SK-N-SH treated with all-trans-retinoic acid at 6 μM for 48 hours (cell line): Measurements from ENCODE around the gene SLC51A.

ENCODE experiments used
- ATAC-seq: fragments of 200-7000 bp; cut with Tn5 transposase; 3 replicates; pipeline ENCODE4 v1.9.1; 2020; ENCODE audit warnings: mild to moderate bottlenecking, moderate library complexity
- ARNTL ChIP-seq: fragments of 450-650 bp; formaldehyde crosslinking; IDR thresholded peaks from 2 replicates; pipeline ENCODE4 v1.5.0; 2020; ENCODE audit warnings: low read depth, mild to moderate bottlenecking, moderate library complexity, borderline replicate concordance
- BACH2 ChIP-seq: fragments of 250-450 bp; sonication (Bioruptor Pico); IDR thresholded peaks from 2 replicates; pipeline ENCODE4 v1.9.0; 2021; ENCODE audit warnings: mild to moderate bottlenecking, borderline replicate concordance
- CREB5 ChIP-seq: fragments of 250-450 bp; sonication (Bioruptor Pico); IDR thresholded peaks from 2 replicates; pipeline ENCODE4 v1.5.1; 2020; ENCODE audit warnings: low read depth, mild to moderate bottlenecking, moderate library complexity
- CSDC2 ChIP-seq: fragments of 250-450 bp; sonication (Bioruptor Pico); IDR thresholded peaks from 2 replicates; pipeline ENCODE4 v1.5.0; 2020; ENCODE audit warnings: mild to moderate bottlenecking, moderate library complexity
- CSRNP3 ChIP-seq: fragments of 250-450 bp; sonication (Bioruptor Pico); IDR thresholded peaks from 2 replicates; pipeline ENCODE4 v1.5.1; 2021; ENCODE audit warnings: mild to moderate bottlenecking, moderate library complexity
- ESRRG ChIP-seq: fragments of 250-450 bp; sonication (Bioruptor Pico); IDR thresholded peaks from 2 replicates; pipeline ENCODE4 v1.6.1; 2021; ENCODE audit warnings: mild to moderate bottlenecking
- GLIS3 ChIP-seq: fragments of 250-450 bp; sonication (Bioruptor Pico); IDR thresholded peaks from 2 replicates; pipeline ENCODE4 v1.5.0; 2020; ENCODE audit warnings: mild to moderate bottlenecking, moderate library complexity
- ISL1 ChIP-seq: fragments of 250-450 bp; sonication (Bioruptor Pico); IDR thresholded peaks from 2 replicates; pipeline ENCODE4 v2.1.2; 2022; ENCODE audit warnings: mild to moderate bottlenecking, moderate library complexity
- OSR1 ChIP-seq: fragments of 250-450 bp; sonication (Bioruptor Pico); IDR thresholded peaks from 2 replicates; pipeline ENCODE4 v1.8.0; 2022; ENCODE audit warnings: moderate library complexity, mild to moderate bottlenecking, inconsistent platforms
- PATZ1 ChIP-seq: fragments of 250-450 bp; sonication (Bioruptor Pico); IDR thresholded peaks from 2 replicates; pipeline ENCODE4 v1.8.0; 2020; ENCODE audit warnings: mild to moderate bottlenecking, moderate library complexity, borderline replicate concordance
- POU6F1 ChIP-seq: fragments of 250-450 bp; sonication (Bioruptor Pico); IDR thresholded peaks from 2 replicates; pipeline ENCODE4 v1.8.0; 2021; ENCODE audit warnings: low read depth, mild to moderate bottlenecking, moderate library complexity, borderline replicate concordance
- PPARA ChIP-seq: fragments of 250-450 bp; sonication (Bioruptor Pico); IDR thresholded peaks from 2 replicates; pipeline ENCODE4 v1.5.0; 2020; ENCODE audit warnings: mild to moderate bottlenecking, borderline replicate concordance
- SNAI2 ChIP-seq: fragments of 250-450 bp; sonication (Bioruptor Pico); IDR thresholded peaks from 2 replicates; pipeline ENCODE4 v1.5.0; 2020; ENCODE audit warnings: mild to moderate bottlenecking, moderate library complexity
- TCF4 ChIP-seq: fragments of 250-450 bp; sonication (Bioruptor Pico); IDR thresholded peaks from 2 replicates; pipeline ENCODE4 v1.8.0; 2021; ENCODE audit warnings: mild to moderate bottlenecking, moderate library complexity, borderline replicate concordance
- TOX ChIP-seq: fragments of 250-450 bp; sonication (Bioruptor Pico); IDR thresholded peaks from 2 replicates; pipeline ENCODE4 v1.8.0; 2021; ENCODE audit warnings: mild to moderate bottlenecking, moderate library complexity, borderline replicate concordance
- ZC3H10 ChIP-seq: fragments of 250-450 bp; sonication (Bioruptor Pico); IDR thresholded peaks from 2 replicates; pipeline ENCODE4 v1.5.1; 2021; ENCODE audit warnings: mild to moderate bottlenecking, moderate library complexity
- ZFP30 ChIP-seq: fragments of 450-650 bp; formaldehyde crosslinking; IDR thresholded peaks from 2 replicates; pipeline ENCODE4 v1.5.0; 2022; ENCODE audit warnings: mild to moderate bottlenecking, moderate library complexity
- ZNF565 ChIP-seq: fragments of 450-650 bp; formaldehyde crosslinking; conservative IDR thresholded peaks from 2 replicates; pipeline ENCODE4 v1.5.0; 2020; ENCODE audit warnings: low read depth, mild to moderate bottlenecking, moderate library complexity
- ZNF70 ChIP-seq: fragments of 450-650 bp; formaldehyde crosslinking; IDR thresholded peaks from 2 replicates; pipeline ENCODE4 v1.5.0; 2020; ENCODE audit warnings: mild to moderate bottlenecking, moderate library complexity
- ZNF8 ChIP-seq: fragments of 450-650 bp; formaldehyde crosslinking; IDR thresholded peaks from 2 replicates; pipeline ENCODE4 v1.5.0; 2020; ENCODE audit warnings: mild to moderate bottlenecking, moderate library complexity

The SLC51A gene

GRCh38 chr3:196218155-196218712 lies 1.9 kb downstream of the SLC51A start:
- ATAC-seq: no peak
- no peak for TF ChIP-seq ZNF565 (CRISPR knock-in tag)
- TF ChIP-seq OSR1 (CRISPR knock-in tag): no peak
- TF ChIP-seq PATZ1 (CRISPR knock-in tag): no peak
- no peak for TF ChIP-seq ISL1 (CRISPR knock-in tag)
- no peak for TF ChIP-seq BACH2 (CRISPR knock-in tag)
- no peak for TF ChIP-seq ZC3H10
- TF ChIP-seq SNAI2: no peak
- TF ChIP-seq, all 23 proteins: peak for 0

- peak; percentile 95 for ATAC-seq
- peak; percentile 30; the same call in 1 of the 2 replicates for TF ChIP-seq TCF4 (CRISPR knock-in tag)
- TF ChIP-seq ARNTL (CRISPR knock-in tag): no peak
These were observed 3.0 kb downstream of the SLC51A start for GRCh38 chr3:196219194-196219969.

GRCh38 chr3:196219970-196220311 lies 3.6 kb downstream of the SLC51A start:
- ATAC-seq: no peak; the same call in 1 of the 3 replicates

GRCh38 chr3:196220587-196220986 lies 4.3 kb downstream of the SLC51A start:
- no peak for TF ChIP-seq TCF4 (CRISPR knock-in tag)
- no peak for TF ChIP-seq GLIS3 (CRISPR knock-in tag)
- no peak for TF ChIP-seq BACH2 (CRISPR knock-in tag)
- TF ChIP-seq CSRNP3 (CRISPR knock-in tag): no peak
- no peak for TF ChIP-seq TOX (CRISPR knock-in tag)
- no peak for TF ChIP-seq PPARA
- TF ChIP-seq ZC3H10: no peak
- no peak for TF ChIP-seq ISL1 (CRISPR knock-in tag)
- no peak for TF ChIP-seq CSDC2
- no peak for TF ChIP-seq ZNF8 (CRISPR knock-in tag)
- no peak for TF ChIP-seq OSR1 (CRISPR knock-in tag)
- TF ChIP-seq PATZ1 (CRISPR knock-in tag): no peak
- no peak for TF ChIP-seq CREB5 (CRISPR knock-in tag)
- no peak for TF ChIP-seq SNAI2
- TF ChIP-seq ESRRG: no peak
- TF ChIP-seq ZNF70 (CRISPR knock-in tag): no peak
- no peak for TF ChIP-seq POU6F1 (CRISPR knock-in tag)
- no peak for TF ChIP-seq ZFP30 (CRISPR knock-in tag)
- ATAC-seq: no peak

More at GRCh38 chr3:196219970-196220311, 3.6 kb downstream of the SLC51A start:
- no peak for TF ChIP-seq OSR1 (CRISPR knock-in tag)
- TF ChIP-seq SNAI2: no peak
- TF ChIP-seq, all 23 proteins: peak for 0
